ENCODE data around the gene SP1. TPM values are rescaled to one million over a fixed set of nuclear protein-coding genes. Genes with fewer than 3 reads are reported as not detected.

Gene SP1
- total and polyA plus RNA-seq, 9 of the 15 experiments (the other 6 are each of a cell fraction or from before 2014, with no cell fraction given) = 8.0 to 65.5 (median 41.6) TPM

DNA sequence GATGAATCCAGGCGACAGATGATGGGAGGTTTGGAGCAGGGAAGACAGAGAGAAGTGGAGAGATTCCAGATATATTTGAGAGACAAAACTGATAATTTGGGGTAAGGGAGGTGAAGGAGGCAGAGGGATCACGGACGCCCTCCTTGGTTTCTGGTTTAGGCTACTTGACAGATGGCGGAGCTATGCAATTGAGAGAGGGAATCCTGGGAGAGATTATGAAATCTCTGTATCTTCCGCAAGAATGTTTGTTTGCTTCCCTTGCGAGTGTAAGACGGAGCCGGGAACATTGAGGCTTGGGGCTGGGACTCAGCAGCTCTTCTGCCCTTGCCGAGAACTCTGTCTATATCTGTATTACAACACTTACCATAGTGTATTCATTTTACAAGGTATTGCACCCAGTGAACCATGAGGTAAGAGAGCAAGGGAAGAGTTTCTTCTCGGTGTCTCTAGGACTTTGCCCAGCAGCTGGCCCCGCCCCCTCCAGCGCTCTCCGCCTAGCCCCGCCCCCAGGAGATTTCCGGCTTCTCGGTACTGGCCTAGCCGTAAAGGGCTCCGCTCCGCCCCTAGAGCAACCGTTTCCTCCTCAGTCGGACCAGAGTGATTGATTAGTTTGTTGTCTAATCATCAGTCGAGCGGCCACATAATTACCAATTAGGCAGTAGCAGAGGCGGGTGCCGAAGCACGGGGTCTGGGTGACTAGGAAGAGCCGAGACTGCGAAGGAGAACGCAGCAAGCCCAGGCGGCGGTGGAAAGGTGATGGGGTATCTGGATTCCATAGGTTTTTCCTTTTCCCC is 61.3 kb downstream of the SP1 start, which contains the start of gene PRR13 (continued):
- TF ChIP-seq ZC3H8 (IDR thresholded peaks at IDR 0.05) = no peak
- TF ChIP-seq, protein P1, sequence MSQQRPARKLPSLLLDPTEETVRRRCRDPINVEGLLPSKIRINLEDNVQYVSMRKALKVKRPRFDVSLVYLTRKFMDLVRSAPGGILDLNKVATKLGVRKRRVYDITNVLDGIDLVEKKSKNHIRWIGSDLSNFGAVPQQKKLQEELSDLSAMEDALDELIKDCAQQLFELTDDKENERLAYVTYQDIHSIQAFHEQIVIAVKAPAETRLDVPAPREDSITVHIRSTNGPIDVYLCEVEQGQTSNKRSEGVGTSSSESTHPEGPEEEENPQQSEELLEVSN (IDR thresholded peaks at IDR 0.05; ENCODE audit: borderline replicate concordance in 1 of 2, extremely low read depth in 1 of 2, insufficient read depth in 1 of 2, insufficient read length in 1 of 2, low read depth in 1 of 2, low read length in 1 of 2, poor library complexity in 1 of 2, severe bottlenecking in 1 of 2) = peak; percentile 32 to 67
- no peak for TF ChIP-seq ZNF232 (CRISPR knock-in tag; IDR thresholded peaks at IDR 0.05)
- no peak for TF ChIP-seq FOXA1 (IDR thresholded peaks at IDR 0.05; ENCODE audit: borderline replicate concordance)
- no peak for TF ChIP-seq POLR3G (IDR thresholded peaks at IDR 0.05; ENCODE audit: extremely low read depth, insufficient read length, insufficient replicate concordance)
- TF ChIP-seq SMARCA5 (IDR thresholded peaks at IDR 0.05) = no peak
- TF ChIP-seq ELF2 (CRISPR knock-in tag; IDR thresholded peaks at IDR 0.05) = no peak
- TF ChIP-seq, protein P2, sequence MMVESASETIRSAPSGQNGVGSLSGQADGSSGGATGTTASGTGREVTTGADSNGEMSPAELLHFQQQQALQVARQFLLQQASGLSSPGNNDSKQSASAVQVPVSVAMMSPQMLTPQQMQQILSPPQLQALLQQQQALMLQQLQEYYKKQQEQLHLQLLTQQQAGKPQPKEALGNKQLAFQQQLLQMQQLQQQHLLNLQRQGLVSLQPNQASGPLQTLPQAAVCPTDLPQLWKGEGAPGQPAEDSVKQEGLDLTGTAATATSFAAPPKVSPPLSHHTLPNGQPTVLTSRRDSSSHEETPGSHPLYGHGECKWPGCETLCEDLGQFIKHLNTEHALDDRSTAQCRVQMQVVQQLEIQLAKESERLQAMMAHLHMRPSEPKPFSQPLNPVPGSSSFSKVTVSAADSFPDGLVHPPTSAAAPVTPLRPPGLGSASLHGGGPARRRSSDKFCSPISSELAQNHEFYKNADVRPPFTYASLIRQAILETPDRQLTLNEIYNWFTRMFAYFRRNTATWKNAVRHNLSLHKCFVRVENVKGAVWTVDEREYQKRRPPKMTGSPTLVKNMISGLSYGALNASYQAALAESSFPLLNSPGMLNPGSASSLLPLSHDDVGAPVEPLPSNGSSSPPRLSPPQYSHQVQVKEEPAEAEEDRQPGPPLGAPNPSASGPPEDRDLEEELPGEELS (CRISPR knock-in tag; IDR thresholded peaks at IDR 0.05; ENCODE audit: borderline replicate concordance) = no peak
- TF ChIP-seq, protein P3, sequence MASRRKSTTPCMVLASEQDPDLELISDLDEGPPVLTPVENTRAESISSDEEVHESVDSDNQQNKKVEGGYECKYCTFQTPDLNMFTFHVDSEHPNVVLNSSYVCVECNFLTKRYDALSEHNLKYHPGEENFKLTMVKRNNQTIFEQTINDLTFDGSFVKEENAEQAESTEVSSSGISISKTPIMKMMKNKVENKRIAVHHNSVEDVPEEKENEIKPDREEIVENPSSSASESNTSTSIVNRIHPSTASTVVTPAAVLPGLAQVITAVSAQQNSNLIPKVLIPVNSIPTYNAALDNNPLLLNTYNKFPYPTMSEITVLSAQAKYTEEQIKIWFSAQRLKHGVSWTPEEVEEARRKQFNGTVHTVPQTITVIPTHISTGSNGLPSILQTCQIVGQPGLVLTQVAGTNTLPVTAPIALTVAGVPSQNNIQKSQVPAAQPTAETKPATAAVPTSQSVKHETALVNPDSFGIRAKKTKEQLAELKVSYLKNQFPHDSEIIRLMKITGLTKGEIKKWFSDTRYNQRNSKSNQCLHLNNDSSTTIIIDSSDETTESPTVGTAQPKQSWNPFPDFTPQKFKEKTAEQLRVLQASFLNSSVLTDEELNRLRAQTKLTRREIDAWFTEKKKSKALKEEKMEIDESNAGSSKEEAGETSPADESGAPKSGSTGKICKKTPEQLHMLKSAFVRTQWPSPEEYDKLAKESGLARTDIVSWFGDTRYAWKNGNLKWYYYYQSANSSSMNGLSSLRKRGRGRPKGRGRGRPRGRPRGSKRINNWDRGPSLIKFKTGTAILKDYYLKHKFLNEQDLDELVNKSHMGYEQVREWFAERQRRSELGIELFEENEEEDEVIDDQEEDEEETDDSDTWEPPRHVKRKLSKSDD (conservative IDR thresholded peaks at IDR 0.05; ENCODE audit: low read length) = no peak
- no peak; the same call in 1 of the 2 replicates for TF ChIP-seq PHF21A (IDR thresholded peaks at IDR 0.05; ENCODE audit: borderline replicate concordance, low read depth)
- TF ChIP-seq RHOXF2B (CRISPR knock-in tag; conservative IDR thresholded peaks at IDR 0.05) = no peak
- no peak for TF ChIP-seq RBM14 (IDR thresholded peaks at IDR 0.05; ENCODE audit: borderline replicate concordance, insufficient read depth, low read depth, low read length)
- TF ChIP-seq ZNF586 (CRISPR knock-in tag; conservative IDR thresholded peaks at IDR 0.05) = no peak
- TF ChIP-seq KAT7 (CRISPR knock-in tag; IDR thresholded peaks at IDR 0.05; ENCODE audit: borderline replicate concordance) = no peak
- TF ChIP-seq, protein P4, sequence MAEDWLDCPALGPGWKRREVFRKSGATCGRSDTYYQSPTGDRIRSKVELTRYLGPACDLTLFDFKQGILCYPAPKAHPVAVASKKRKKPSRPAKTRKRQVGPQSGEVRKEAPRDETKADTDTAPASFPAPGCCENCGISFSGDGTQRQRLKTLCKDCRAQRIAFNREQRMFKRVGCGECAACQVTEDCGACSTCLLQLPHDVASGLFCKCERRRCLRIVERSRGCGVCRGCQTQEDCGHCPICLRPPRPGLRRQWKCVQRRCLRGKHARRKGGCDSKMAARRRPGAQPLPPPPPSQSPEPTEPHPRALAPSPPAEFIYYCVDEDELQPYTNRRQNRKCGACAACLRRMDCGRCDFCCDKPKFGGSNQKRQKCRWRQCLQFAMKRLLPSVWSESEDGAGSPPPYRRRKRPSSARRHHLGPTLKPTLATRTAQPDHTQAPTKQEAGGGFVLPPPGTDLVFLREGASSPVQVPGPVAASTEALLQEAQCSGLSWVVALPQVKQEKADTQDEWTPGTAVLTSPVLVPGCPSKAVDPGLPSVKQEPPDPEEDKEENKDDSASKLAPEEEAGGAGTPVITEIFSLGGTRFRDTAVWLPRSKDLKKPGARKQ (CRISPR knock-in tag; IDR thresholded peaks at IDR 0.05) = no peak
- peak; percentile 41 for TF ChIP-seq PTTG1 (tag; IDR thresholded peaks at IDR 0.05; ENCODE audit: low read depth)
- TF ChIP-seq CREM (IDR thresholded peaks at IDR 0.05; ENCODE audit: low read depth) = peak; percentile 55; the same call in 1 of the 2 replicates
- TF ChIP-seq CREB1 (IDR thresholded peaks at IDR 0.05) = no peak
- TF ChIP-seq CREB1 (CRISPR knock-in tag; IDR thresholded peaks at IDR 0.05) = no peak
- TF ChIP-seq KAT2B (IDR thresholded peaks at IDR 0.05; ENCODE audit: low read depth, low read length) = no peak
- TF ChIP-seq ZNF165 (CRISPR knock-in tag; IDR thresholded peaks at IDR 0.05; ENCODE audit: borderline replicate concordance) = no peak
- TF ChIP-seq MECOM (CRISPR knock-in tag; IDR thresholded peaks at IDR 0.05) = no peak
